Skin of body (tissue), 2 donors: ENCODE measurements around the gene IGF2BP3. TPM values are rescaled to one million over a fixed set of nuclear protein-coding genes. Genes with fewer than 3 reads are reported as not detected.

Source experiments
- DNase-seq: peaks from one replicate; lab custom pipeline; 2025; lab: John Stamatoyannopoulos, UW
- total RNA-seq: library from RNA; depleted of rRNA; stranded (reverse); fragments of >200 nt; gene quantifications from one replicate; pipeline ENCODE4 v1.2.3, GENCODE V29; 2014

Gene IGF2BP3
- total RNA-seq, 1 donor from 2014 or later: 44.8 TPM

DNA sequence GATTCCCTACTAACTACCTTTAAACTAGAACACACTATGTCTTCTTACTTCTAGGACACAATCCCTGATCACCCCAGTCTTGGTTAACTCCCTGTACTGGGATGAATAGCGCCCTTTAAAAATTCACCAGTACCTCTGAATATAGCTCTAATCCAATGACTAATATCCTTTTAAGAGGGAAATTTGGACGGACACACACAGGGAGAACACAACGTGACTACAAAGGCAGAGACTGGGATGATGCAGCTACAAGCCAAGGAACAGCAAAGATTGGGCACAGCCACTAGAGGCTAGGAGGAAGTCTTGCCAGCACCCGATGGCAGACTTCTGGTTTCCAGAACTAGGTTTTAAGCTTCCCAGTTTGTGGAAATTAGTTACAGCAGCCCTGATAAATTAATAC is 89.7 kb downstream of the IGF2BP3 start:
- DNase-seq: no peak

DNA sequence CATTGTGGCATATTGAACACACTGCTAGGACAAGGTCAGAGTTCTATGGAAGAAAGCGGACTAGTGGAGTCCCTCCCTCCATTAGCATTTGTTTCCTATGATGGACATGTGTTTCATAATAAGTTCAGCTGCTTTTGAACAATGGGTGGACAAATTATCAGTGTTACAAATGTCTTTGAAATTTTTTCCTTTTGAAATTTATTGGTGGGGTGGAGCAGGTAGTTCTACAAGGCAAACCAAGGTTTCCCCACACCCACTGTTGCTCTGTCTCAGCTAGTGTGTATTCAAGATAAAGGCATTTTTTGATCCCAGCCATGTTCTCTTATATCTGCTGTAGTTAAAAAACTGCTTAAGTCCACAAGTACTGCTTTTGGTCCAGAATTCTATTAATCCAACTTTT is 91.3 kb downstream of the IGF2BP3 start:
- DNase-seq: no peak

DNA sequence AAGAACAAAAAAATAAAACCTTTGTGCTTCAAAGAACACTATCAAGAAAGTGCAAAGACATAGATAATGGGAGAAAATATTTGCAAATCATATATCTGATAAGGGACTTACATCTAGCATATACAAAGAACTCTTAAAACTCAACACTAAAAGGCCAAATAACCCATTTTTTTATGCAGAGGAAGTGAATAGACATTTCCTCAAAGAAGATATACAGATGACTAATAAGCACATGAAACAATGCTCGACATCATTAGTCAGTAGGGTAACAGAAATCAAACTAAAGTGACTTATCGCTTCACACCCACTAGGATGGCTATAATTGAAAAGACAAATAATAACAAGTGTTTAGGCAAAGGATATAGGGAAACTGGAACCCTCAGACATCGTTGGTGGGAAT is 93.2 kb downstream of the IGF2BP3 start:
- DNase-seq: no peak

DNA sequence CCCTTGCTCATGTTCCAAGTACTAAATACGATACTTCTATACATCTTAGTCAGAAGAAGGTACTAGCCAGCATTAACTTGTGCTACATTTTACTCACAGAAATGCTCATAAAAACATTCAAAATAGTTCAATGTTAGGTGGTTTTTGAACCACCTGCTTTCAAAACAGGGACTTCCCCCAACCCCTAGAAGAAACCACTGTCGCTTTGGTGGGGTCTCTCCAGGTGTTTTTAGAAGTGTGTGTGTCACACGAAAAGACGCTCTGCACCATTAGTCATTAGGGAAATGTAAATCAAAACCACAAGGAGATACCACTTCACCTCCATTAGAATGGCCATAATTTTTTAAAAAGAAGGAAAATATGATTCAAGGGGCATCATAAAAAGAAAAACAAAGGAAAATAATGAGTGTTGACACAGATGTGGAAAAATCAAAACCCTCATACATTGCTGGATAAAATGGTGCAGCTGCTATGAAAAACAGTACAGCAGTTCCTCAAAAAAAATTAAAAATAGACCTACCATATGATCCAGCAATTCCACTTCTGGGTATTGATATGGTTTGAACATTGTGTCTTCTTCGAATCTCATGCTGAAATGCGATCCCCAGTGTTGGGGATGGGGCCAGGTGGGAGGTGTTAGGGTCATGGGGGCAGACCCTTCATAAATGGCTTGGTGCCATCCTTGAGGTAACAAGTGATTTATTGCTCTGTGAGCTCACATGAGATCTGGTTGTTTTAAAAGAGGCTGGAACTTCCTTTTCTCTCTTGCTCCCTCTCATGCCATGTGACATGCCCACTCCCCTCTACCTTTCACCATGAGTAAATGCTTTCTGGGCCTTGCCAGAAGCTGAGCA is 96.9 kb downstream of the IGF2BP3 start:
- no peak for DNase-seq

DNA sequence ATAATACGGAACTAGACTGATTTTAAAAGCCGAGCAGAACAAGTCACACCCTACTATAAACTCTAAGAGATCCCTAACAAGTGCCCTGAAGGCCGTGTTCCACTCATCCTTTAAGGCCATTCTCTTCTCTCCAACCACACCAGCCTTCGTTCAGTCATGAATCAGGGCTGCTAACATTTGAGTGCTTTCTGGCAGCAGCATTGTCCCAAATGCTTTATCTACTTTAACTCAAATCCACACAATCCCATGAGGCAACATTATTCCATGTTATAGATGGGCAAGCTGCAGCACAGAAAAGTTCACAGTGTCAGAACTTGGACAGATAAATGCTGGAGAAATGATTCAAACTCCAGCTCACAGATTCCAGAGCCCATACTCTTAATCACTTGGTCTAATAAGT is 97.7 kb downstream of the IGF2BP3 start:
- DNase-seq: no peak

DNA sequence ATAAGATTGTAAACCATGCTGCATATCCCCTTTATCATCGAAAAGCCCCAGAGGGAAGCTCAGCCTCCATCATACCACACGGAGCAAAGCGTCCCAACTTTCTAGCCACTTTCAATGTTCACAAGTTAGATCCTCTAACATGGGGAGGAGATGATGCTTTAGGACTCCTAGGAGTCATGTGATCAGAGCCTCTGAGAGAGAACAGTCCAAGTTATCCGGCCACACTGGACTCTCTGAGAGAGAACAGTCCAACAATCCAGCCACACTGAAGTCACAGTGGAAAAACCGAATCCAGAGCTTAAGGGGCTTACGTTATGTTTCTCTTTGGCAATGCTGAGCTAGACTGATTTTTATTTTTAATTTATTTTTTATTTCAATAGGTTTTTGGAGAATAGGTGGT is 98.6 kb downstream of the IGF2BP3 start:
- no peak for DNase-seq

DNA sequence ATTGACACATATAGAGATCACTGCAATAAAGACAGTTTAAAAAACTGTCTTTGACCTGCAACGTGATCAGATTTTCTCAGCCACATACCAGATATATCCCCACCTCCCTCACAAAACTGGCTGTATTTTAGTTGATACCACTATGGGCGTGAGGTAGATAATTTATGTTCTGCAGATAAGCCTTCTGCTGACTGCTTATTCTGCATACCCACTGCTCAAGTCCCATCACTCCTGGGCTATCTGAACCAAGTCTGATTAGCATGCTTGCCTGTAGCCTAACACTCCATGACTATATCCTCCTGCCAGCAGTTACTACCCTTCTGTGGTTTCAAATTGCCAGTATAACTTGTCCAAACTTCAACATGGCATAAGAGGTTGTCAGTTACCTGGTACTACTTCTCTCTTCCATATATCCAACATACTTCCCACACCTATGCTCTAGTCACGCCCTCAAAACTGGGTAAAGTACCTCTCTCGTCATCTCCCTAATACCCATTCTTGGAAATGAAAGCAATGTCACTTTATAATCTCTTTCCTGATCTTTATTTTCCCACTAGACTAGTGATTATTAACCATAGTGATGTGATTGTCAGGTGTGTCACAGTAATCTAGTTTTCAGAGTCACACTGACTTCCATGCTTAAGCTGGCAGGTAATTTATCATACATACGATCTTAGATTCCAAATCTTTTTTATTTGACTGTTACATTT is 100.4 kb downstream of the IGF2BP3 start:
- no peak for DNase-seq

DNA sequence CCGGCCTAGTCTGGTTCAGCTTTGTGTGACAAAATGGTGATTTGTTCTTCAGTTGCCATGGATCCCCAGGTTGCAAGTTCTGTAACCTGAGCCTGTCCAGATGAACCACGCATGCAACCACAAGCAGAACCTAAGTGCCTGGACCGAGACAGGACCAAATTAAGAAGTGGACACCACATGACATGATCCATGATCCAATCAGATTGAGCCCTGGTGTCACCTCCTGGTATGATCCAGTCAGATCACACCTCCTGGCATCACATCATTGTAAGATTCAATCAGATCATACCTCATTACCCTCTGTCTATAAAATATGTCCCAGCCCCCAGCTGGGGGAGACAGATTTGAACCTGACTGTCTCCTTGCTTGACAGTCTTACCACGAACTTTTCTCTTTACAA is 101.2 kb downstream of the IGF2BP3 start:
- DNase-seq: no peak

DNA sequence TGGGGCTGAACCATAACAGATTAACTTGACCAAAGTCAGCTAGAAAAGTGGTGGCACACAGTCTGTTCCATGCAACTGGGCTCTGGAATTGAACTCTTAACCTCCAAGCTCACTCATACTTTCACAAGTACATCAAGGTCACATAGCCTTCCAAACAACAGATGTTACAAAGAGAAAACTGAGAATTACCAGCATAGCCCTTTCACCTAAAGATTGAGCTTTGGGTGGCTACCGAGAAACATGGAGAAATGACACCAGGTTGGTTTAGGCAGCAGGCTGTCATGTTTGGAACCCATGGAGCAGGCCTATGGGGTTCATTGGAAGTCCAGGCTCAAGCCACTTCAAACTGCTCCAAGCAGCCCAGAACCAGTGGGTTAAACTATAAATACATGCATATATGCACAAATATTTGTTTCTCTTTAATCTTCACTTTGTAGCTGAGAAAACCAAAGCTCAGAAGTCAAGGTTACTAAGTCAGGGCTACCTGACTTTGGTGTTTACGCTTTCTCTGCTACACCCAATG is 112.1 kb downstream of the IGF2BP3 start:
- DNase-seq: no peak

DNA sequence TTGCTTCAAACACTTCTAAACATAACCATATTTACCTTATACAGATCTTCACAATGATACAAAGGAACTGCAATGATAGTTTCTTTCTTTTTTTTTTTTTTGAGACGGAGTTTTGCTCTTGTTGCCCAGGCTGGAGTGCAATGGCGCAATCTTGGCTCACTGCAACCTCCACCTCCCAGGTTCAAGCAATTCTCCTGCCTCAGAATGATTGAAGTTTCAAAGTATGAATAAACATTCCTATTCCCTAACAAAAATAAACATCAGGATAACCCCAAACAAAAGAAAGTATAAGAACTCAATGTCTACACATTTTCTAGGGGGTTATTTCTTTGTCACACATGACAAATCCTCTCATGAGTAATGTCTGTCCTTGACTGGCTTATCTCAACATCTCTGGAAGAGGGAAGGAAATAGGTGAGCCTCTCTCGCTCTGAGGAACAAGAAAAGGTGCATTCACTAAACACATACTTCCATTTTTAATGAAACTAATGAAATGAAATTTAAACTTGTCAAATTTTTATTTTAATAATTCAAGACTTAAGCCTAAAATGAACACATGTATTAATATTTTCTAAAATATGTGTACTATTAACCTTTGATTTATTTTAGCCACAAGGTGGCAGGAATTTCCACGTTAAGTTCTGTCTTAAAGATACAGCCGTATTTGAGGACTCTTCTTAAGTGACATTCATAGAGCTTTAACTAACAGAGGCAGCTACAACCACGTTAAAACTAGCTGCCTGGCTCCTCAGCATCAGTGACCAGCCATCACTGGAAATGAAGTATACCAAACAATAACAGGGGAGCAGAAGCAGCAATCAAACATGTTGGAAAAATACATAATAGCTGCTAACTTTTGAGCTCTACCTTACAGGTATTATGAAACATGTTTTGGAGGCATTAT is 112.8 kb downstream of the IGF2BP3 start:
- no peak for DNase-seq

DNA sequence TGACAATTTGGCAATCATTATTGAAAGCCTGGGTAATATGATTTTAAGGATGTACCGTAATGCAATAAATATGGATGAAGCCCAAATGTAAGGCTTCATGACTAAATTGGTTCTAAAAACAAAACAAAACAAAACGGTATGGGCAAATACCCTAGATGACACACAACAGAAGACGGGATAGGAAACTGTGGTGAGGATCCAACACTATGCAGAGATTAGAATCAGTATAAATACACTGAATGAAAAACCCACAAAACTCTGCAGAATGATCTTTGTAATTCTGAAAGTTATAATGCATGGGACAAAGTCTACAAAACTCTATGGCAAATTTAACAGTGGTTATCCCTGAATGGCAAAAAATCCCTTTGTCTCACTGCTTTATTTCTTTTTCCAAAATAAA is 113.6 kb downstream of the IGF2BP3 start:
- no peak for DNase-seq

DNA sequence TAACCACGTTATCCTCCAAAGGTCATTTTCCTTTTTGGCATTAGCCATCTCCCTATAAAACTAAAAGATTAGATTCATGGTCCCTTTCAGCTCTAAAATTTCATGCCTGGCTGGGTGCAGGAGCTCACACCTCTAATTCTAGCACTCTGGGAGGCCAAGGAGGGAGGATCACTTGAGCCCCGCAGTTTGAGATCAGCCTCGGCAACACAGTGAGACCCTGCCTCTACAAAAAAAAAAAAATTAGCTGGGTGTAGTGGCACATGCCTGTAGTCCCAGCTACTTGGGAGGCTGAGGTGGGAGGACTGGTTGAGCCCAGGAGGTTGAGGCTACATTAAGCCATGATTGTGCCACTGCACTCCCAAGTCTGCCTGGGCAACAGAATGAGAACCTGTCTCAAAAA is 114.1 kb downstream of the IGF2BP3 start:
- DNase-seq: no peak

DNA sequence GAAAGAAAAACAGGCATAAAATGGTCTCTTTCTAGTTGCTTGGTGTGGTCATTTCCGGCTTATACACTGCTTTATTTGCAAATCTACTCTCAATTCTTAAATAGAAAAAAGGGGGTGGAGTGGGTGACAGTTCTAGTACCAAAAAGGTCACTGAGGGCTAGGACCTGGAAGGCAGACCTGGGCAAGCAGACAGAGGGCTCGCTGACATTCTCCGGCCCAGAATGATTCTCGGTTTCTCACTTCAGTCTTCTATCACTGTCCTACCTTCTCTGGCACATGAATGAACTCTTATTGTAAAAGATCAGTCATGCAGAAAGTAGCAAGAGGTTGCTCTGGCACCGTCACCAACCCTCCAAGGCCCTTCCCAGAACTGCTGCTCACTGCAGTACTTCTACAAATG is 117.1 kb downstream of the IGF2BP3 start:
- DNase-seq: no peak

DNA sequence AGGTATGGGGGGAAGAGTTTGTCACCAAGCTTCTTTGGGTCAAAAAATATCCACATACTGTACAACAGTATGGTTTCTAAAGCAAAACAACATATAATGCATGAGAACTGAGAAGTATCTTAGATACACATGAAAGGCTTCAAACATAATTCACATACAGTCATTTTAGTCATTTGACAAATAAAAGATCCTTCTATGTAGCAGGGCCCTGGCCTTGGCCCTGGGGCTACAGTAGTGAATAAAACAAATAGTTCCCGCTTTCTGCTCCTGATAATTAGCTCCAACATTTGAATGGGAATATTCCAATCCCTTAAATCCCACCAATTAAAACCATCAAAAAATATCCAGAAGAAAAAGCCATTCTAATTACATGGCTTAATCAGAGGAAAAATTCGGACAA is 119.8 kb downstream of the IGF2BP3 start:
- DNase-seq: no peak

DNA sequence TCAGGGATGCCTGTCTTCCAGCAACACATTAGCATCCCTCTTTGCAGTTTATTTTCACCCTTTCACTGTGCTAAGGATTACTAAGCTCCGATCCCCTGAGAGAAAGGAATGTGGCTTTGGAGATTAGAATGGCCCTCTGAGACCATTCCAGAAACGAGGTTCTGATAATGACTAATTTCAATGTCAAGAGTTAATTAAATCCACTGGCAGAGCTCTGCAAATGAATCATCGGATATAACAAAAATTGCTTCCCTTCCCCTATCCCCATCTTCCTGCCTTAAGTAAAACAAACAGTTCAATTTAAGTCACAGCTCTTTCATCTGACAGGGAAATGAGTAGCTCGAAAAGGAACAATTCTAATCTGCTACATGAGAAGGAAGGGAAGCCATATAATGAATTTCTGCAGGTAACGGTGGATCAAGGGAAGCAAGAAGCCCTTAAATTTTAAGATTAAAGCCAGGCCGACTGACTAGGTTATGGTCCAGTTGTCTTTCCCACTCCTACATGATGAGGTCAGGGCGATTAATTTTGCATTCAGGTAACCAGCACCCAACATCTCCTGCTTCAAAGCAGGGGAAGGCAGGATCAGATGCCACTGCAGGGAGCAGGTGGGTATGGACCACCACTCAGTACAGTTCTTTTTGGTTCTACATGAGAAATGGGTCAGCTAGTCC is 120.7 kb downstream of the IGF2BP3 start:
- no peak for DNase-seq

DNA sequence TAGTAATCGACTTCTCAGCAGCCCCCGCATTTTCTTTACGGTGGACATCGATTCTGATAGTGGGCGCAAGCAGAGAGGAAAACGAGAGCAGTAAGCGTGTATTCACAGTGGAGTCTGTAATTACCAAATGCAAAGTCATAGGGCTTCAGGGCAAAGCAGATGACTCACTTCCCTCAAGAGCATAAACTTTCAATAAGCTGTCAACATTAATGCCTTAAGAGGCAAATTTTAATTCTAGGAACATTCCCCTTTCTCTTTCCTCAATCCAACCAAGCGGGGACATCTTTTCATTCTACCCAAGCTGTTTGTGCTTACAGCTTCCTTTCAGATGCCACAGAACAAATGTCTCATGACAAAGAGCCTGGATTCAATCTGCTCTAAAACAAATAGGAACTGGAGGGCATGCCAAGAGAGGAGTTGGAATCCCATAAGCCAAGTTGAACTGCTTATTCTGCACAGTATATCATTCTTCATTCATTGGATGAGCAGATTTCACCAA is 122.6 kb downstream of the IGF2BP3 start:
- DNase-seq: peak; percentile 84

DNA sequence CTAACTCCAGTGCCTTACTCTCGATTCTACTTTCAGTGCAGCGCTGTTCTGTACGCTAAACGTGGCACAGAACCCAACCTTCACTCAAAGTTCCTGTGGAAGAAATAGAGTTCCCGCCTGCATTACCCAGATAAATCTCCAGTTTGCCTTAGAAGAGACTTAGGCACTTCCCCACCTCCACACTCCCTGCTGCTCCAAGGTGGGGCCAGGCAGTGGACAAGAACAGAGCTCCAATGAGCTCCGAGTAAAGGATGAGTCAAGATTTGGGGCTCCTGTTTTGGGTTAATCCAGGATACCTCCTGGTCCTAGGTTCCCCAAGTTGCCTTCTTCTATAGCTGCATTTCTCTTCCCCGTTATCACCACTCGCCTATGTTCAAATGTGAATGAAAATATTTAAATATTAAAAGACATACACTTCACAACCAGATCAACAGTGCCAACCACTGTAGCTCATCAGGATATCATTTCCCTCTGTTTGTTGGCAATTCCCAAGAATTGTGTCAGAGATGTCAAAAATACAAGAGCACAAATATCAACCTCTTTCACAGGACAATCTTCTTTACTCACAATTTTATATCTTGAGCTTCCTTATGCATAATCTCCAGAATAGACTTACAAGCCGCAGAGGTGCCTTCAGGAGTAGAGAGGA is 123.1 kb downstream of the IGF2BP3 start:
- no peak for DNase-seq

DNA sequence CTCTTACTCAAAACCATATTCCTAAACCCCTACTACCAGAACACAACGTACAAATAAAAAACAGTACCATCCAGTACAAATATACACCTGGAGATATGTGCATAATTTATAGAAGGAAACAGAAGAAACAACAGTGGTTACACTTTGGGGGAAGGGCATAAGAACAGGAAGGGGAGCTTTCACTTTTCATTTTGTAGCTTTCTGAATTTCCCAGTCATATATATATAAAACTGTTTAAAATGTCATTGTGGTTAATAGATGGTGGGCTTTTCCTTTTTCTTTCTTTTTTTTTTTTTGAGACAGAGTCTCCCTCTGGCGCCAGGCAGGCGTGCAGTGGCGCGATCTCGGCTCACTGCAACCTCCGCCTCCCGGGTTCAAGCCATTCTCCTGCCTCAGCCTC is 124.0 kb downstream of the IGF2BP3 start:
- DNase-seq: no peak

DNA sequence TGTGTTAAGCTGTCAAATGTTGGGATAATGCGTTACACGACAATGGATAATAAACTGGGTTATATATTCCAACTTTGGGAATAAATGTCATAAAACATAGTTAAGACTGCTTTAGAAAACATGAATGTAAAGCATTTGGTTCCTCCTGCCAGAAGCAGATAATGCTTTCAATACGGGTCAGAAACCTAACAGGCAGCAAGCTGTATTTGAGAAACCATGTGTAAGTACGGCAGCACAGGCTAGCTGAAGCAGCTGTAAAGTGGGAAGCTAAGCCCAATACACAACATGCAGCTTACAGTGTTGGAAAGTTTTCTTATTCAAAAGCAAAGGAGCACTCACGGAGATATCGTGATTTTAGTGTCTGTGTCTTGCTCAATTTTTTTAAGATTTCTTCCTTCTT is 124.7 kb downstream of the IGF2BP3 start:
- DNase-seq: peak; percentile 82

DNA sequence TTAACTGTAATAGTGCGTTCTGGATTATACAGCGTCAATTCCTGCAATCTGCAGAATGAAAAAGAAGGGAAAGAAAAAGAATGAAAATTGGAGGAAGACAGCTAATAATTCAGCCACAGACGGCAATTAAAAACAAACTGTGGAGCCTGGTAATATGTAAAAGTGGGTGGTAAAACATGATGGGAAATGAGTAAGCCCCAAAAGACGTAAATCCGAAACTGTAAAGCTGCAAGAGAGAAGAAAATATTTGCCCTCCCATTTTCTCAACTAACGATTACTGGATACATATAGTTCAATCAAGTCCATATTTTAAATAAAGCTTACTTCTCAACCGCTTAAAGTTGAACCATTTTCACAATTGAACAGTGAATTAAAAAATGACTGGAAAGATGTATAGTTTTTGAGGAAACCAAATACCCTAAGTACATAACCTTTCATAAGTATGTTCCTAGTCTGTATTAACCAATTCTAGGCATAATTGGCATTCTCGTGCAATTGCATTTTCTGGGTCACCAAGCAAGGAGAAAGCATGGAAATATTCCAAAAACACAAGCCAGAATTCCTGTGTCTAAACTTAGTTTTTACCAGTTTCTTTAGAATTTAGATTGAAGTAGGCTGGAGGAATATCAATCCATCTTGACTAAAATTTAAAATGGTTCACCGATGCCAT is 126.3 kb downstream of the IGF2BP3 start:
- DNase-seq: no peak
